SU-DHL-6 (cell line): Measurements from ENCODE around the gene NPHS1.

Experiments used
- EZH2phosphoT487 ChIP-seq: fragments of 200-600 bp; sonication (generic), shearing (Covaris generic); conservative IDR thresholded peaks from 2 replicates; pipeline ENCODE4 v1.6.1; 2018; ENCODE audit warnings: mild to moderate bottlenecking, antibody characterized with exemption, low read length, moderate library complexity, mixed read lengths
- TF ChIP-seq, protein P1 (sequence below): fragments of 200-600 bp; sonication (generic); IDR thresholded peaks from one replicate; pipeline ENCODE4 v1.5.1; 2017; ENCODE audit warnings: antibody characterized with exemption, mild to moderate bottlenecking, low read length, moderate library complexity; ENCODE audit not compliant: insufficient read depth, poor library complexity, severe bottlenecking

DNA sequence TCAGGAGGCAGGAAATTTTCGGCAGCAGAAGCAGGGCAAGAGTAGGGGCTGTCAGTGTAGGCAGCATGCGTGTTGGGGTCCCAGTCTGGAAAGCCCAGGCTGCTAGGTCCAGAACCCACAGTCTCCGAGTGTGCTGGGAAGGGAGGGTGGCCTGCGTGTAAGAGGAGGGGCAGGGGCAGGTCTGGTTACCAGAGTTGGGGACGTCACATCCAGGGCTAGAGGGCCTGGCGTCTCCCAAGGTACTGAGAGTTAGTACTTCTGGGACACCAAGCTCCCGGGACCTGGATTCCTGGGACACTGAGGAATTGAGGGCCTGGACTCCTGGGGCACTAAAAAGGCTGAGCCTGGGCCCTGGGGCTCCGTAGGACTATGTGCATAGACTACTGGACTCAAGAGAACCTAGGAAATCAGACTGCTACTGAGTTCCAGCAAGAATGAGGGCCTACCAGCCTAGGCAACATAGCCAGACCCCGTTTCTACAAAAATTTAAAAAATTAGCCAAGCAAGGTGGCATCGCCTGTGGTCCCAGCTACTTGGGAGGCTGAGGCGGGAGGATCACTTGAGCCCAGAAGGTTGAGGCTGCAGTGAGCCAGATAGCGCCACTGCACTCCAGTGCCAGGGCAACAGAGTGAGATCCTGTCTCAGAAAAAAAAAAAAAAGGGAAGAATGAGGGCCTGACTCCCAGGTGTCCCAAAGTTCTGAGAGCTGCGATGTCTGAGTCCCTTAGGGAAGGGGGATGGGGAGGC, 45.6 kb upstream of the NPHS1 start:
- TF ChIP-seq, protein P1, sequence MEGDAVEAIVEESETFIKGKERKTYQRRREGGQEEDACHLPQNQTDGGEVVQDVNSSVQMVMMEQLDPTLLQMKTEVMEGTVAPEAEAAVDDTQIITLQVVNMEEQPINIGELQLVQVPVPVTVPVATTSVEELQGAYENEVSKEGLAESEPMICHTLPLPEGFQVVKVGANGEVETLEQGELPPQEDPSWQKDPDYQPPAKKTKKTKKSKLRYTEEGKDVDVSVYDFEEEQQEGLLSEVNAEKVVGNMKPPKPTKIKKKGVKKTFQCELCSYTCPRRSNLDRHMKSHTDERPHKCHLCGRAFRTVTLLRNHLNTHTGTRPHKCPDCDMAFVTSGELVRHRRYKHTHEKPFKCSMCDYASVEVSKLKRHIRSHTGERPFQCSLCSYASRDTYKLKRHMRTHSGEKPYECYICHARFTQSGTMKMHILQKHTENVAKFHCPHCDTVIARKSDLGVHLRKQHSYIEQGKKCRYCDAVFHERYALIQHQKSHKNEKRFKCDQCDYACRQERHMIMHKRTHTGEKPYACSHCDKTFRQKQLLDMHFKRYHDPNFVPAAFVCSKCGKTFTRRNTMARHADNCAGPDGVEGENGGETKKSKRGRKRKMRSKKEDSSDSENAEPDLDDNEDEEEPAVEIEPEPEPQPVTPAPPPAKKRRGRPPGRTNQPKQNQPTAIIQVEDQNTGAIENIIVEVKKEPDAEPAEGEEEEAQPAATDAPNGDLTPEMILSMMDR, result no peak
- no peak for TF ChIP-seq EZH2phosphoT487
